Measurements from ENCODE around the gene PPME1.
A peak's percentile ranks its signal among the peaks of the same experiment; 100 is the strongest.

PPME1 gene

GRCh38 chr11:74170694-74171629, at the start of gene PPME1, which contains the start of gene C2CD3 (continued):
- TF ChIP-seq PRDM4 (tag by site-specific recombination; IDR thresholded peaks at IDR 0.05) (no peak), IKZF3 (tag by site-specific recombination; IDR thresholded peaks at IDR 0.05) (peak; percentile 92), ZNF223 (tag by site-specific recombination; IDR thresholded peaks at IDR 0.05) (no peak), ZNF580 (tag by site-specific recombination; IDR thresholded peaks at IDR 0.05) (no peak), ZNF837 (tag by site-specific recombination; IDR thresholded peaks at IDR 0.05) (no peak), TRIM28 (IDR thresholded peaks at IDR 0.05; ENCODE audit: borderline replicate concordance, low read length) (no peak), ZNF239 (tag by site-specific recombination; IDR thresholded peaks at IDR 0.05) (no peak), FEZF1 (tag by site-specific recombination; IDR thresholded peaks at IDR 0.05) (no peak), ZFHX2 (tag by site-specific recombination; conservative IDR thresholded peaks at IDR 0.05) (peak; percentile 98), ZNF280C (tag by site-specific recombination; IDR thresholded peaks at IDR 0.05) (no peak), ZSCAN5A (tag by site-specific recombination; IDR thresholded peaks at IDR 0.05) (no peak), ZNF792 (tag by site-specific recombination; IDR thresholded peaks at IDR 0.05) (no peak), ZFP37 (tag by site-specific recombination; IDR thresholded peaks at IDR 0.05) (0 out of 2 replicates have a peak, but pooled peaks have one; percentile 27), ZNF157 (tag by site-specific recombination; IDR thresholded peaks at IDR 0.05) (no peak), ZNF146 (tag by site-specific recombination; IDR thresholded peaks at IDR 0.05) (no peak), ZNF398 (tag by site-specific recombination; IDR thresholded peaks at IDR 0.05) (no peak), ZNF121 (tag by site-specific recombination; IDR thresholded peaks at IDR 0.05) (no peak), ZNF416 (tag by site-specific recombination; IDR thresholded peaks at IDR 0.05) (no peak), ZNF311 (tag by site-specific recombination; IDR thresholded peaks at IDR 0.05; ENCODE audit: borderline replicate concordance) (no peak), ZNF248 (tag by site-specific recombination; IDR thresholded peaks at IDR 0.05) (no peak), ZNF76 (tag by site-specific recombination; IDR thresholded peaks at IDR 0.05; ENCODE audit: borderline replicate concordance, low read depth) (peak; percentile 89), OSR2 (tag by site-specific recombination; IDR thresholded peaks at IDR 0.05) (no peak), PRDM10 (tag by site-specific recombination; IDR thresholded peaks at IDR 0.05) (peak; percentile 76), ZNF394 (tag by site-specific recombination; IDR thresholded peaks at IDR 0.05; ENCODE audit: borderline replicate concordance) (no peak; the same call in 1 of the 2 replicates), ZNF132 (tag by site-specific recombination; IDR thresholded peaks at IDR 0.05; ENCODE audit: borderline replicate concordance) (no peak)
